A673 (cell line): ENCODE measurements around the gene SPESP1.

Experiments
- EZH2 ChIP-seq: fragments of 200-600 bp; sonication (generic); IDR thresholded peaks from 2 replicates; pipeline ENCODE4 v1.6.1; 2017; ENCODE audit warnings: borderline replicate concordance, low read depth, mild to moderate bottlenecking, mixed read lengths, antibody characterized with exemption, low read length; ENCODE audit not compliant: poor library complexity, severe bottlenecking
- TF ChIP-seq, protein P1 (sequence below): fragments of 300-800, 200-600 bp; sonication (generic); conservative IDR thresholded peaks from 2 replicates; pipeline ENCODE4 v1.5.1; 2017; ENCODE audit warnings: low read depth, mild to moderate bottlenecking, antibody characterized with exemption, low read length, moderate library complexity, mixed read lengths

DNA sequence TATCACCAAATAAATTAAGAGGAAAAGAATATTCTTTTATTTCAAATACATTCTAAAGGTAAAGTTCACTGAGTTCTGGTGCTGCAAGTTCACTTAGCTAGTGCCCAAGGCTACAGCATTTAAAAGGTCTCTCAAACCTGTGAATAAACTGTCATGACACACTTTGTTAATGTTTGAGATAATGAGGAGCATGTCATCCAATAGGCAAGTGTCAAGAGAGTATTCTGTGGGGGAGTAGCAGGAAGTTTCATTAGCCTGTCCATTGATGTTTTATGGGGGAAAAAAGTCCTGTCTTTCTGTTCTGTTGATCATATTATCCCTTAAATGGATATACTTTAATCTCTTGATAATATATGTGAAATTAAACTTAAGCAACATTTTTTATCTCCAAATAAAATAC, 4.0 kb downstream of the SPESP1 start:
- TF ChIP-seq, protein P1, sequence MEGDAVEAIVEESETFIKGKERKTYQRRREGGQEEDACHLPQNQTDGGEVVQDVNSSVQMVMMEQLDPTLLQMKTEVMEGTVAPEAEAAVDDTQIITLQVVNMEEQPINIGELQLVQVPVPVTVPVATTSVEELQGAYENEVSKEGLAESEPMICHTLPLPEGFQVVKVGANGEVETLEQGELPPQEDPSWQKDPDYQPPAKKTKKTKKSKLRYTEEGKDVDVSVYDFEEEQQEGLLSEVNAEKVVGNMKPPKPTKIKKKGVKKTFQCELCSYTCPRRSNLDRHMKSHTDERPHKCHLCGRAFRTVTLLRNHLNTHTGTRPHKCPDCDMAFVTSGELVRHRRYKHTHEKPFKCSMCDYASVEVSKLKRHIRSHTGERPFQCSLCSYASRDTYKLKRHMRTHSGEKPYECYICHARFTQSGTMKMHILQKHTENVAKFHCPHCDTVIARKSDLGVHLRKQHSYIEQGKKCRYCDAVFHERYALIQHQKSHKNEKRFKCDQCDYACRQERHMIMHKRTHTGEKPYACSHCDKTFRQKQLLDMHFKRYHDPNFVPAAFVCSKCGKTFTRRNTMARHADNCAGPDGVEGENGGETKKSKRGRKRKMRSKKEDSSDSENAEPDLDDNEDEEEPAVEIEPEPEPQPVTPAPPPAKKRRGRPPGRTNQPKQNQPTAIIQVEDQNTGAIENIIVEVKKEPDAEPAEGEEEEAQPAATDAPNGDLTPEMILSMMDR = no peak
- no peak for TF ChIP-seq EZH2
